Amniotic epithelial cell (primary cell): ENCODE data around the gene ARF1.

Experiments
- DNase-seq: peaks from one replicate; pipeline ENCODE4 v3.0.0-alpha.2; 2010; ENCODE audit warnings: low read depth

Gene ARF1

GRCh38 chr1:228082214-228082917, at the start of gene ARF1:
Gene ARF1 (plus strand): TSS chr1:228082708. CDS start chr1:228097115, 14,407 bp downstream.
- peak; percentile 85 for DNase-seq

GRCh38 chr1:228033376-228033775, 49.1 kb upstream of the ARF1 start:
- DNase-seq: no peak

GRCh38 chr1:228034954-228035837, 47.3 kb upstream of the ARF1 start:
- DNase-seq: no peak

GRCh38 chr1:228035844-228036243, 46.7 kb upstream of the ARF1 start:
- no peak for DNase-seq

GRCh38 chr1:228036701-228037231, 45.7 kb upstream of the ARF1 start:
- DNase-seq: no peak

- peak; percentile 2 for DNase-seq
These were observed 44.8 kb upstream of the ARF1 start for GRCh38 chr1:228037401-228038386.

GRCh38 chr1:228038387-228039005, 44.0 kb upstream of the ARF1 start:
- DNase-seq: no peak

GRCh38 chr1:228039006-228039903, 43.3 kb upstream of the ARF1 start:
- DNase-seq: no peak

- DNase-seq: no peak
These were observed 42.5 kb upstream of the ARF1 start for GRCh38 chr1:228039986-228040385.

GRCh38 chr1:228041316-228041715, 41.2 kb upstream of the ARF1 start:
- DNase-seq: no peak

GRCh38 chr1:228042508-228042907, 40.0 kb upstream of the ARF1 start:
- DNase-seq: no peak

- DNase-seq: no peak
These were observed 39.1 kb upstream of the ARF1 start for GRCh38 chr1:228043281-228043848.

GRCh38 chr1:228044961-228045360, 37.5 kb upstream of the ARF1 start:
- no peak for DNase-seq

GRCh38 chr1:228045405-228045804, 37.1 kb upstream of the ARF1 start:
- no peak for DNase-seq

- DNase-seq: no peak
These were observed 36.6 kb upstream of the ARF1 start for GRCh38 chr1:228045871-228046270.

GRCh38 chr1:228046421-228047182, 35.9 kb upstream of the ARF1 start:
- no peak for DNase-seq

GRCh38 chr1:228047183-228047466, 35.4 kb upstream of the ARF1 start:
- no peak for DNase-seq

GRCh38 chr1:228048120-228048519, 34.4 kb upstream of the ARF1 start:
- no peak for DNase-seq

- no peak for DNase-seq
These were observed 33.7 kb upstream of the ARF1 start for GRCh38 chr1:228048659-228049298.
